Thyroid gland (tissue), 4 donors: ENCODE data around the gene PTPRN2. TPM values are rescaled to one million over a fixed set of nuclear protein-coding genes. Genes with fewer than 3 reads are reported as not detected.
"Not testable (repeated sequence)": the region's sequence is repeated elsewhere in the genome, so short reads cannot be mapped to it uniquely, and the experiment has no call there.

Experiments used
- DNase-seq, 2 donors: peaks; one replicate each; pipeline ENCODE4 v3.0.0-alpha.2; 2019
- H3K27ac ChIP-seq, 3 donors: fragments of 200-600 bp; sonication (generic); 1 replicate in 2 of 3; 2 replicates in 1 of 3; pipeline ENCODE4 v1.5.1; 2016 to 2019; ENCODE audit warnings: mild to moderate bottlenecking in 1 of 3, moderate library complexity in 1 of 3
- H3K27me3 ChIP-seq: fragments of 200-600 bp; sonication (generic); one replicate; pipeline ENCODE4 v1.5.1; 2019
- H3K36me3 ChIP-seq, 2 donors: fragments of 200-600 bp; sonication (generic); one replicate each; pipeline ENCODE4 v1.5.1; 2016 to 2019
- H3K4me1 ChIP-seq, 2 donors: fragments of 200-600 bp; sonication (generic); one replicate each; pipeline ENCODE4 v1.5.1; 2017 to 2019
- H3K4me3 ChIP-seq, 3 donors: fragments of 200-600 bp; sonication (generic); replicated peaks in 1 of 3; 1 replicate in 2 of 3; 2 replicates in 1 of 3; pipeline ENCODE4 v1.5.1; 2016; ENCODE audit warnings: mild to moderate bottlenecking in 1 of 3
- H3K9me3 ChIP-seq: fragments of 200-600 bp; sonication (generic); one replicate; pipeline ENCODE4 v1.5.1; 2017
- POLR2A ChIP-seq, 2 donors: fragments of 450-650 bp; IDR thresholded peaks; one replicate each; pipeline ENCODE4 v1.6.1; 2017; ENCODE audit warnings: antibody characterized with exemption in 2 of 2, mild to moderate bottlenecking in 2 of 2, moderate library complexity in 1 of 2
- WGBS, 2 donors: methylation state at CpG; one replicate each; pipeline ENCODE4 v1.1.5; 2017; 5-methylcytosine and 5-hydroxymethylcytosine counted together
- intact Hi-C: fragments of 100-400 bp; cut with DNase I; formaldehyde crosslinking; loops from one replicate; pipeline ENCODE4 v1.15.1; 2023
- total RNA-seq, 4 donors: library from RNA; depleted of rRNA; stranded (reverse); fragments of >200 nt; gene quantifications; one replicate each; pipeline ENCODE4 v1.2.3, GENCODE V29; 2016
- TF ChIP-seq, protein P1 (sequence below), 6 experiments: fragments of 200-600 bp in 3 of 6; fragments of 450-650 bp in 3 of 6; sonication (generic) in 3 of 6; IDR thresholded peaks; one replicate each; pipeline ENCODE4 v1.5.1; 2016 to 2019; ENCODE audit warnings: antibody characterized with exemption in 6 of 6, mild to moderate bottlenecking in 2 of 6, inconsistent platforms in 1 of 6, moderate library complexity in 1 of 6

PTPRN2 gene
- total RNA-seq, 4 donors from 2014 or later, result 4.2 to 9.9 (median 7.7) TPM

DNA sequence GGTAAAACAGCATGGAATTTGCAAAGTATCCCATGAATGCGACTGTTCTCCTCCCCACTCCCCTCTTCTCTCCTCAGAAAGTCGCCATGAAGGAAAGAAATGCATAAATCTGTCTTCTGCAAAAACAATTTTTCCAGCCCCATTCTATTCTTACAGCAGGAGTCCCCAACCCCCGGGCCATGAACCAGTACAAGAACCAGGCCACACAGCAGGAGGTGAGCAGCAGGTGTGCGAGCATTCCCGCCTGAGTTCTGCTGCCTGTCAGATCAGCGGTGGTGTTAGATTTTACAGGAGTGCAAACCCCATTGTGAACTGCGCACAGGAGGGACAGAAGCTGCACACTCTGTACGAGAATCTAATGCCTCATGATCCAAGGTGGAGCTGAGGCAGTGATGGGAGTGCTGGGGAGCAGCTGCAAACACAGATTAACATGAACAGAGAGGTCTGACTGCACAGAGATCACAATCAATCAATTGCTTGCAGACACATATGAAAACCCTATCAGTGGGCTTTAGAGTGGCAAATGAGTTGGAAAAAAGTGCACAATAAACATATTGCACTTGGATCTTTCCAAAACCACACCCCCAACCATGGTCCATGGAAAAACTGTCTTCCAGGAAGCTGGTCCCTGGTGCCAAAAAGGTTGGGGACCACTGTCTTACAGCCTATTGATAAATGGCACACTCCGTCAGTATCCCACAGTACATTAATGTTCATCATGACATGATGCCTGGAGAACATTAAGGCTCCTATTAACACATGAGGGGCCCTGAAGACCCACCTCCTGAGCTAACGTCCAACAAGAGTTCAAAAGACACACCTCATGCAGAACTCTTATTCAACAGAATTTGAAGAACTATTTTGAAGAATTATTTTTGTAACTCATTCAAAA lies 205.0 kb downstream of the PTPRN2 start:
- no peak for DNase-seq
- Histone ChIP-seq H3K4me1 (no peaks in the 10 kb centered on the region), H3K27ac (no peak overlapping the region), H3K27me3 (no peaks in the 10 kb centered on the region), H3K36me3 (no peaks in the 10 kb centered on the region), H3K9me3 (no peaks in the 10 kb centered on the region), H3K4me3 (no peak overlapping the region)
- intact Hi-C loops, result no loop called here
- 50 to 57% methylated on average over 10 of the region's 10 CpGs for WGBS, 2 donors
- TF ChIP-seq, protein P1, sequence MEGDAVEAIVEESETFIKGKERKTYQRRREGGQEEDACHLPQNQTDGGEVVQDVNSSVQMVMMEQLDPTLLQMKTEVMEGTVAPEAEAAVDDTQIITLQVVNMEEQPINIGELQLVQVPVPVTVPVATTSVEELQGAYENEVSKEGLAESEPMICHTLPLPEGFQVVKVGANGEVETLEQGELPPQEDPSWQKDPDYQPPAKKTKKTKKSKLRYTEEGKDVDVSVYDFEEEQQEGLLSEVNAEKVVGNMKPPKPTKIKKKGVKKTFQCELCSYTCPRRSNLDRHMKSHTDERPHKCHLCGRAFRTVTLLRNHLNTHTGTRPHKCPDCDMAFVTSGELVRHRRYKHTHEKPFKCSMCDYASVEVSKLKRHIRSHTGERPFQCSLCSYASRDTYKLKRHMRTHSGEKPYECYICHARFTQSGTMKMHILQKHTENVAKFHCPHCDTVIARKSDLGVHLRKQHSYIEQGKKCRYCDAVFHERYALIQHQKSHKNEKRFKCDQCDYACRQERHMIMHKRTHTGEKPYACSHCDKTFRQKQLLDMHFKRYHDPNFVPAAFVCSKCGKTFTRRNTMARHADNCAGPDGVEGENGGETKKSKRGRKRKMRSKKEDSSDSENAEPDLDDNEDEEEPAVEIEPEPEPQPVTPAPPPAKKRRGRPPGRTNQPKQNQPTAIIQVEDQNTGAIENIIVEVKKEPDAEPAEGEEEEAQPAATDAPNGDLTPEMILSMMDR (IDR thresholded peaks at IDR 0.05), result no peak
- no peak for TF ChIP-seq POLR2A (IDR thresholded peaks at IDR 0.05)

DNA sequence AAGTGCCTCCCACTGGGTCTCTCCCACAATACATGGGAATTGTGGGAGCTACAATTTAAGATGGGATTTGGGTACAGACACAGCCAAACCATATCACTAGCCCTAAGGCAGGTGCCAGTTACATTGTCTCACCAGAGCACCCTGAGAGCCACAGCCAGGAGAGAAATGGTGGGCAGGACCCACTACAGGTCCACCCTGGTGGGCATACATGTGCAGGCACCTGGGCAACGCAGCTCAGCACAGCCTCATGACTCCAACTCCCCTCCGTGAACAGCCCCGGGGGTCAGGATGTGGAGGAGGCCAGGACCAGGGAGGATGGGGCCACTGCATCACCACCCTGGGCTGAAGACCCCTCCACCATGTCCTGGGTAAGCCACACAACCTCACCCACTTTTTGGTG lies 205.7 kb downstream of the PTPRN2 start:
- Histone ChIP-seq H3K4me3 (no peak overlapping the region), H3K4me1 (no peaks in the 10 kb centered on the region), H3K9me3 (no peaks in the 10 kb centered on the region), H3K27me3 (no peaks in the 10 kb centered on the region), H3K27ac (no peak overlapping the region), H3K36me3 (no peaks in the 10 kb centered on the region)
- intact Hi-C loops, result no loop called here
- TF ChIP-seq, protein P1 (IDR thresholded peaks at IDR 0.05), result no peak
- TF ChIP-seq POLR2A (IDR thresholded peaks at IDR 0.05), result no peak
- no peak for DNase-seq
- 80% methylated on average over 3 of the region's 3 CpGs; no CpG with 5 or more reads in 1 of the 2 donors for WGBS, 2 donors

GRCh38 chr7:158378978-158379377 lies 208.6 kb downstream of the PTPRN2 start:
- intact Hi-C loops, result no loop called here
- no peak overlapping the region for H3K27ac ChIP-seq
- H3K36me3 ChIP-seq, result no peaks in the 10 kb centered on the region
- WGBS, 2 donors, result 81 to 82% methylated on average over 7 of the region's 7 CpGs
- no peaks in the 10 kb centered on the region for H3K9me3 ChIP-seq
- H3K4me1 ChIP-seq, result no peaks in the 10 kb centered on the region
- no peak overlapping the region for H3K4me3 ChIP-seq
- H3K27me3 ChIP-seq, result no peaks in the 10 kb centered on the region
- TF ChIP-seq, protein P1 (IDR thresholded peaks at IDR 0.05), result no peak
- no peak for TF ChIP-seq POLR2A (IDR thresholded peaks at IDR 0.05)
- DNase-seq, result no peak

GRCh38 chr7:158377800-158378623 lies 209.6 kb downstream of the PTPRN2 start:
- DNase-seq, result no peak
- Histone ChIP-seq H3K36me3 (no peaks in the 10 kb centered on the region), H3K9me3 (no peaks in the 10 kb centered on the region), H3K27me3 (no peaks in the 10 kb centered on the region), H3K4me3 (no peak overlapping the region), H3K27ac (no peak overlapping the region), H3K4me1 (no peaks in the 10 kb centered on the region)
- intact Hi-C loops, result no loop called here
- 72 to 75% methylated on average over 14 of the region's 14 CpGs for WGBS, 2 donors
- TF ChIP-seq, protein P1 (IDR thresholded peaks at IDR 0.05), result no peak
- no peak for TF ChIP-seq POLR2A (IDR thresholded peaks at IDR 0.05)

- H3K27me3 ChIP-seq, intact Hi-C loops, H3K9me3 ChIP-seq, H3K4me3 ChIP-seq, H3K4me1 ChIP-seq, H3K27ac ChIP-seq, DNase-seq, H3K36me3 ChIP-seq: not testable (repeated sequence)
- WGBS, 2 donors, result no CpG with 5 or more reads among the region's 12 CpGs
Measured at GRCh38 chr7:158376839-158377186, 210.8 kb downstream of the PTPRN2 start.

DNA sequence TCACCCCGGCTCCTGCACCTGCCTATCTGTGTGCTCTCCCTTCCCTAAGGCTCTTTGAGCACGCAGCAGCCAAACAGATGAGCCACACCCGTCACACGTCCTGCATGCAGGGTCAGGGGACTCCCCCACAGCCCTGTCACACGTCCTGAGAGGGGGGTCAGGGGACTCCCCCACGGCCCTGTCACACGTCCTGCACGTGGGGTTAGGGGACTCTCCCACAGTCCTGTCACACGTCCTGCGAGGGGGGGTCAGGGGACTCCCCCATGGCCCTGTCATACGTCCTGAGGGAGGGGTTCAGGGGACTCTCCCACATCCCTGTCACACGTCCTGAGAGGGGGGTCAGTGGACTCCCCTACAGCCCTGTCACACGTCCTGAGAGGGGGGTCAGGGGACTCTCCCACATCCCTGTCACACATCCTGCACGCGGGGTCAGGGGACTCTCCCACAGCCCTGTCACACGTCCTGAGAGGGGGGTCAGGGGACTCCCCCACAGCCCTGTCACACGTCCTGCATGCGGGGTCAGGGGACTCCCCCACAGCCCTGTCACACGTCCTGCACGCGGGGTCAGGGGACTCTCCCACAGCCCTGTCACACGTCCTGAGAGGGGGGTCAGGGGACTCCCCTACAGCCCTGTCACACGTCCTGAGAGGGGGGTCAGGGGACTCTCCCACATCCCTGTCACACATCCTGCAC lies 211.3 kb downstream of the PTPRN2 start:
- H3K9me3 ChIP-seq, intact Hi-C loops, H3K36me3 ChIP-seq, DNase-seq, H3K4me3 ChIP-seq, H3K27me3 ChIP-seq, H3K4me1 ChIP-seq, H3K27ac ChIP-seq: not testable (repeated sequence)
- WGBS, 2 donors, result 69 to 81% methylated on average over 10 to 11 of the region's 23 CpGs
